GM18861 (cell line): ENCODE data around the gene BMP8A.
"Not testable (repeated sequence)": the region's sequence is repeated elsewhere in the genome, so short reads cannot be mapped to it uniquely, and the experiment has no call there.

ENCODE experiments used
- ATAC-seq: cut with Tn5 transposase; IDR thresholded peaks from one replicate; pipeline ENCODE4 v1.9.1; 2021; ENCODE audit not compliant: unreplicated experiment

BMP8A gene

DNA sequence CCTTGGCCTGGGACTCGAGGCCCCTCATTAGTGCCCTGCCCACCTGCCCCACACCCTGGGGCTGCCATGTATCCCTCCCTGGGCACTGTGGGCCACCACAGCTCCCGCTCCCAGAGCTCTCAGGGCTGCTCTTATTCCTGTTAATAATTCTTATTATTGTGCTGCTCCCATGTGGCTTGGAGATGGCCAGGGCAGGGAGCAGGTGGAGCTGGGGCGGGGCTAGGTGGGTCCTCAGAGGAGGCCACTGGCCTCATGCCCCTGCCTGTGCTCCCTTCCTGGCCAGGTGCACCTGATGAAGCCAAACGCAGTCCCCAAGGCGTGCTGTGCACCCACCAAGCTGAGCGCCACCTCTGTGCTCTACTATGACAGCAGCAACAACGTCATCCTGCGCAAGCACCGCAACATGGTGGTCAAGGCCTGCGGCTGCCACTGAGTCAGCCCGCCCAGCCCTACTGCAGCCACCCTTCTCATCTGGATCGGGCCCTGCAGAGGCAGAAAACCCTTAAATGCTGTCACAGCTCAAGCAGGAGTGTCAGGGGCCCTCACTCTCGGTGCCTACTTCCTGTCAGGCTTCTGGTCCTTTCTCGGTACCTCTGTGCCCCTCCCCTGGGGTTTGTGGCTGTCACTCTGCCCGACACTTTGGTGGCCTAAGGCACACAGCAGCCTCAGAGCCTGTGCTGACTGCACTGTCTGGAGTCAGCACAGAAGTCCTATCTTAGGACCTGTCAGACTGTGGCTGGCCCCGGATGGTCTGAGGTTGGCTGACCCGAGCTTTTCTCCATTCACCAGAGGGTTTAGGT, 34.1 kb downstream of the BMP8A start:
- ATAC-seq = peak; percentile 94

DNA sequence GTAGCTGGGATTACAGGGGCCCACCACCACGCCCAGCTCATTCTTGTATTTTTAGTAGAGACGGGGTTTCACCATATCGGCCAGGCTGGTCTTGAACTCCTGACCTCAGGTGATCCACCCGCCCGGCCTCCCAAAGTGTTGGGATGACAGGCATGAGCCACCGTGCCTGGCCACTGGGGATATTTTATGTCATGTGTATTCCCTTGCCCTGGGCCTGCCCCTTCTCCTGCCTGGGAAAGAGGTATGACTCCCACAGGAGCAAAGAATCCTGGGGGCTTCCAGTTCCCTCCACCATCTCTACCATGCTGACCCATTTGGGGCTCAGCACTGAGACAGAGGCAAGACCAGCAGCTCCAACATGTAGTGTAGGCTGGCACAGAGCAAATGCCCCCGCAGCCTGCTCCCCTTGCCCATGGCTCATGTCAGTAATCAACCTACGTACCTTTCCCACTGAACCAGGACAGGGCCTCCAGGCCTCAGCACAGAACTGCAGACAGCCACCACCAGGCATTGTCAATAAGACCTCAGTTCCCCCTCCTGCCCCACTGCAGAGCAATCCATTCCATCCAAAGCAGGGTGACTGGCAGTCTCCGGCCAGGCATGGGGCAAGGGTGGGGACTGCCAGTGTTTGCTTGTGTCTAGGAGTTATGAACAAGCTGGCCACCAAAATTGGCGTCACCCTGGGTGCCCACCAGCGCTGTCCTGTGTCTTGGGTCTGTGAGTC, 35.2 kb downstream of the BMP8A start:
- ATAC-seq = no peak

DNA sequence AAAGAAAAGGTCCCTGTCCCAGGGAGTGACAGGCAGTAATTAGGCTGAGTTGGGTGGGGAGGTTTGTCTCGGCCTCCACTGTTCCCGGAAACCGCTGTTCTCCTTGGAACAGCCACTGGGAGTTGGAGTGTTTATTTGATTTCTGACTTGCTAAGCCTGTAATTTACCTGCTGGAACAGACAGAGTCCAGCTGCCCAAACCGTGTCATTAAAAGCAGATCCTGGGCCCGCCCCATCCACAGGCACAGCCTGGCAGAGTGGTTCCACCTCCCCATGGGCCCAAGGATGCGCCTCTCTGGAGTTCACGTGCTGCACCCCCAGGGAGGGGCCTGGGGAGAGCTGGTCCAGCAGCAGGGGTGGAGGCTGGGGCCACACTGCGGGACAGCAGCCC, 35.7 kb downstream of the BMP8A start:
- not testable (repeated sequence) for ATAC-seq

GRCh38 chr1:39528082-39528481, 36.6 kb downstream of the BMP8A start:
- no peak for ATAC-seq

DNA sequence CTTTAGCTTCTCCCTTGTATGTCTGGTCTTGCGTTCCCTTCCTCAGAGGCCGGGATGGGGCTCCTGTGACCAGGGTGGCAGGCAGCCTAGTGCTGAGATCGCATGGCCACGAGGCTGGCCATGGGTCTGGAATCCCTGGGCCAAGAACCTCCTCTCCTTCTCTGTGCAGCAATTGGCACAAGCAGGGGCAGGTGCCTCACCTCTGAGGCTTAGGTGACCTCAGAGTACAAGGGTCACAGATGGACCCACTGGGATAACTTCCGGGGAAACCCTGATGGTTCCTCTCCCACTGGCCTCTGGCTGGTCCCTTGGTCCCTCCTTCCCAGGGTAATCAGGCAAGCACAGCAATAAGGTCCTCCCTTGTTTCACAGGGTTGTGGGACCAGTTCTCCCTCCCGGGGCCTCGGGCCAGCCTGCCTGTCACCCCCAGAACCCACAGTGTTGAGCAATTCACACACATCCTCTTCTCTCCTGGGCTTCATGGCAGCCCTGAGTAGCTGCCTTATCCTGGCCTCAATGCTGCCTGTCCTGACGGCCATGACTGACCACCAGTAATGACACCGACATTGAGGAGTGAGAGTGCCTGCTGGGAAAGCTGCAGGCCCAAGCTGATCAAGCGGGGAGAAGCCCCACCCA, 38.6 kb downstream of the BMP8A start:
- no peak for ATAC-seq

- ATAC-seq = no peak
These were observed 40.1 kb downstream of the BMP8A start for GRCh38 chr1:39531526-39531925.

- ATAC-seq = no peak
These were observed 42.0 kb downstream of the BMP8A start for GRCh38 chr1:39533442-39533841.

DNA sequence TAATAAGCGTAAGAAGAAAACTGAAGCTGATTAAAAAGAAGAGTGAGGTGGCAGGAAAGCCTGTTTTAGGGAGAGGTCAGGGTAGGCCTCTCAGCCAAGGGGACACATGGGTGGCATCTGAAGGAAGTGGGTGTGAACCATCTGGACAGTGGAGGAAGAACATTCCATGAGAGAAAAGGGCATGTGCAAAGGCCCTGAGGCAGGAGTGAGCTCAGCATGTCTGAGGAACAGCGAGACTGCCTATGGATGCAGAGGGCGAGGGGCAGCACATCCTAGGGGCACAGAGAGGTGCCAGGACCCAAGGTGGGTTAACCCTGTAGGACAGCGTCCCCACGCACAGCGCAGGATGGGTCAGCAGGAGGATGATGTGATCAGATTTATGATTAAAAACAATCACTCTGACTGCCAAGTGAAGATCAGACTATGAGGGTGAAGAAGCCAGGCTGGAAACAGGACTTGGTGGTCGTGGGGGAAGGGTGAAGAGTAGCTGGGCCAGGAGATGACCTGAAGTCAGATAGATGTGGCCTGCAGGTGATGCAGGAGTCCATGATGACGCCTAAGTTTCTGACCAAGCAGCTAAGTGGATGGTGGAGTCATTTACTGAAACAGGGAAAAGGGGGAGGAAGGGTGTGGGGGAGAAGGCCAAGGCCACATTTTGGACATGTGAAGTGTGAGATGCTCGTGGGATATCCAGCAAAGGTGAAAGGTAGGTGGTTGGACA, 47.3 kb downstream of the BMP8A start:
- no peak for ATAC-seq

GRCh38 chr1:39539252-39539790, 47.9 kb downstream of the BMP8A start:
- ATAC-seq = no peak

GRCh38 chr1:39540504-39541031, 49.1 kb downstream of the BMP8A start:
- ATAC-seq = no peak

DNA sequence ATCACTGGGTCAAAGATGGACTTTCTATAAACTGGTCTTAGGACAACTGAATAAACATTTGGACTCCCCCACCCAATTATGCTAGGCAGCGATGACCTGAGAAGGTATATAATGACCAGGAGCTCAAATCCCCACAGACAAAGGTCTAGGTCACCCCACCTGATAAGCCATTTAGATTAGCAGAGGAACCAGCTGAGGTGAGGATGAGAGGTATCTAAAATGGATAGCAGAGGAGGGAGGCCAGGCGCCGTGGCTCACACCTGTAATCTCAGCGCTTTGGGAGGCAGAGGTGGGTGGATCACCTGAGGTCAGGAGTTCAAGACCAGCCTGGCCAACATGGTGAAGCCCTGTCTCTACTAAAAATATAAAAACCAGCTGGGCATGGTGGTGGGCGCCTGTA, 51.5 kb downstream of the BMP8A start:
- no peak for ATAC-seq

GRCh38 chr1:39544327-39544726, 52.9 kb downstream of the BMP8A start:
- ATAC-seq = no peak

DNA sequence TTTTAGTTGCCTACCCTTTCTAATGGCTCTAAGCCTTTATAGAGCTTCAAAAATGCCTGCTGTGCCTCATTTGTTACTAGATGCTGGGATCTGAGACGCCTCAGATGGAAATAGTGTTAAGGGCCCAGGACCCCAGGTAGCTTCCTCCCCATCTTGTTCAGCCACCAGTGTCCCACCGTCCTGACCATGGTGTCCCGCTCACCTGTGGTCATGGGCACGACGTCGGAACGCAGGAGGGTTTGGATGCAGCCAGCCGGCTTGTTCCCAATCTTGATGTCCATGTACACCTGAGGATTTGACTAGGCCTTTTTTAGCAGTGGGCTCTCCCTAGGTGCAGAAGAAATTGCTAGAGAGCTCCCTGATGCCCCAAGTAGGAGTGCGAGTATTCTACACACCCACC, 54.1 kb downstream of the BMP8A start:
- ATAC-seq = no peak

DNA sequence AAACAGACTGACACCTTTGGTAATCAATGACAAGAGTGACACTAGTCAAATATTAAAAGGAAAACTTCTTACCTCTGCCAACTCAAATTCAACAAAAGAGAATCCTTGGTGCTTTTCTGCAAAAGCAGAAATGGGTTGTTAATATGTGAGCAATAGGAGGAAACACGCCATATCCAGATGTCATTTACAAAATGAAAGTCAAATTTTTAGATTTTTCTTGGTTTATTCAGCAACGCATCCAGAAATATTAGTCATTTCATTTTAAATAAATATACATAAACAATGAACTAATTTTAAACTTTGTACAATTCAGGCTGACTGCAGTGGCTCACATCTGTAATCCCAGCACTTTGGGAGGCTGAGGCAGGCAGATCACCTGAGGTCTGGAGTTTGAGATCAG, 62.8 kb downstream of the BMP8A start:
- no peak for ATAC-seq

DNA sequence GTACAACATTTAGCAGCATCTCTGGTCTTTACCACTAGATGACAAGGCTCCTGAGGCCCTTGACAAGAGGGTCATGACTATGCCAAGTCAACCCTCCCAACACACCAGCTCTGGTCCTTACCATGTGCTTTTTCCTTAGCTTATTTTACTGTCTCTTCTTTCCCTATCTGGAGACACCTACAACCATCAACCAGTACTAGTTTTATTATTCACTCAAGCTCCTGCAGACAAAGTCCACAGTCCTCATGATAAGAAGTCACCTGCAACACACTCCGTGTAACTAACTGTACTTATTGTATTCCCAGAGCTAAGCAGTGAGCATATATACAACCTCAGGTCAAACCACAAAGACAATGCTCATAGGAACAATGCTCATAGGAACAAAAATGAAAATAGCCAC, 69.8 kb downstream of the BMP8A start:
- no peak for ATAC-seq

DNA sequence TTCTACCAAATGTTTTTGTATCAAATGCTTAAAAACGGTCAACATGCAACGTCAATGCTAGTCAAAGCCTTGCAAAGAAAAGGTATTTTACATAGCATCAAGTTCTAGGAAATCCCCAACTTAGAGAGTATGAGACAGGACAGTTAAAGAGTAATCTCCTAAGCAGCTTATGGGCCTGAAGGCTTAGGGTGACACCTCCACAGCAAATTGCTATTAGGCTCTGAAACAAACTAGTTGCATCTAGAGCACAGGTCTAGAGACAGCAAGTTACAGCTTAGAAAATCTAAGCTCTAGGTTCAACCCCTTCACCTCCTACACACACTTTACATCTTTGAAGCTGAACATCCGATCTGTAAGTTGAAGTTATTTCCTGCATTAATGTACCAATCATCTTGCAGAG, 71.5 kb downstream of the BMP8A start:
- no peak for ATAC-seq

DNA sequence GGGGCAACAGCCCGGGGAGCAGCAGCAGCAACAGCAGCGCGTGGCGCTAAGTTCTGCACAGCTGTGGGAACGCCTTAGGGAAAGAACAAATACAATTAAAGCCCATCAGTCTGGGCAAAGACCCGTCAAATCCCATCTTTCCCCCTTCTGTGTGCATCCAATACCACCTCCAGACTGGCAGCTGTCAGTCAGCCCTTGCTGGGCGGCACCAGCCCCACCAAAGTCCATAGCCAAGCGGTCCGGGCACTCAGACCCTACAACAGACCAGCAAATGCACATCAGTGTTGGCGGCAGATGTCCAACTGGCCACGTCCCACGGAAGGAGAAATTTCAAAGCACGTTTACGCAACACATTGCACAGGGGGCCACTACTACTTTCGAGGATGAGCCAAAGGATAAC, 72.2 kb downstream of the BMP8A start:
- ATAC-seq = no peak

DNA sequence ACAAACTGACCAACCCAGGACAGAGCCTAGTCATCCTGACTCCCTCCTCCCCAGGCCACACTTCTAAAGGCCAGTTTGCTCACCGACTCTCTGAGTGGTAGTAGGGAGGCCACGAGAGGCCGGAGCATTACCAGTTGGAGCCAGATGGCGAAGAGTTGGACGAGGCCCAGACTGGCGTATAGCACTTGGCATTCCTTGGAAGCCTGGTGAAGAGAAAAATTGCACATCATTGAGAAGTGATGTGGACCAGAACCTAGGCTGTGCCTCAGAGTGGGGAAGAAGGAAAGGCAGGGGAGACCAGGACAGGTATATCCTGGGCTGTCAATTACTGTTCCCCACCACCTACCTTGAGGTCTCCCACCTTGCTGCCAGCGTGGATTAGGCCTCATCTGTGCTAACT, 72.9 kb downstream of the BMP8A start:
- ATAC-seq = no peak

GRCh38 chr1:39564941-39565340, 73.5 kb downstream of the BMP8A start:
- no peak for ATAC-seq

GRCh38 chr1:39566441-39567137, 75.2 kb downstream of the BMP8A start:
- no peak for ATAC-seq
